Glomerular visceral epithelial cell (primary cell): ENCODE measurements around the gene TEX264.

Source experiments
- DNase-seq: peaks from one replicate; pipeline ENCODE4 v3.0.0-alpha.2; 2016; ENCODE audit errors: extremely low spot score

The TEX264 gene

GRCh38 chr3:51750878-51751277 is 79.8 kb downstream of the TEX264 start:
- no peak for DNase-seq

DNA sequence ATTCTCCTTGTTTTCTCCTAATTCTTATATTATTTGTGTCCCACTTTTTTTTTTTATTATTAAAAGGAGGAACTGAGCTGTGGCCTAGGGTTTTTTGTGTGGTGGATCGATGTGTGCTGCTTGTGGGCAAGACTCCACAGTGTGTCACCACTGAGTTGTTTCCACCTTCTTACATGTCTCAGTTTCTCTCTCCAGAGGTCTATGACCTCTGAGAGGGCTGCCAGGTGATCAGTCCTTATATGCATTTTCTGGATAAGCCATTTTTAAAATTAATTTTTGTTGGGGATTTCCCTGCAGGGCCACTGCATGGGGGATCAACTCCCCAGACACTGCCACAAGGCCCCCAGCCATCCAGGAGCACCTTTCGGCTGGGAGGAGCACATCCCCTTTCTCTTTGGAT is 80.2 kb downstream of the TEX264 start:
- DNase-seq: no peak
